ENCODE measurements around the gene CDH22.

GRCh38 chr20:46330831-46331371 is 22.6 kb upstream of the CDH22 start:
- TF ChIP-seq CTCF (IDR thresholded peaks at IDR 0.05; ENCODE audit: borderline replicate concordance, extremely low read depth, low read length, poor library complexity, severe bottlenecking) (no peak), EZH2 (IDR thresholded peaks at IDR 0.05; ENCODE audit: borderline replicate concordance, low read depth, low read length, severe bottlenecking) (no peak)

Measured in DND-41 (cell line).